Measurements from ENCODE around the gene TPSB2. TPM values are rescaled to one million over a fixed set of nuclear protein-coding genes. Genes with fewer than 3 reads are reported as not detected.

Gene TPSB2
- total RNA-seq, 1 donor from 2014 or later: 215 TPM

DNA sequence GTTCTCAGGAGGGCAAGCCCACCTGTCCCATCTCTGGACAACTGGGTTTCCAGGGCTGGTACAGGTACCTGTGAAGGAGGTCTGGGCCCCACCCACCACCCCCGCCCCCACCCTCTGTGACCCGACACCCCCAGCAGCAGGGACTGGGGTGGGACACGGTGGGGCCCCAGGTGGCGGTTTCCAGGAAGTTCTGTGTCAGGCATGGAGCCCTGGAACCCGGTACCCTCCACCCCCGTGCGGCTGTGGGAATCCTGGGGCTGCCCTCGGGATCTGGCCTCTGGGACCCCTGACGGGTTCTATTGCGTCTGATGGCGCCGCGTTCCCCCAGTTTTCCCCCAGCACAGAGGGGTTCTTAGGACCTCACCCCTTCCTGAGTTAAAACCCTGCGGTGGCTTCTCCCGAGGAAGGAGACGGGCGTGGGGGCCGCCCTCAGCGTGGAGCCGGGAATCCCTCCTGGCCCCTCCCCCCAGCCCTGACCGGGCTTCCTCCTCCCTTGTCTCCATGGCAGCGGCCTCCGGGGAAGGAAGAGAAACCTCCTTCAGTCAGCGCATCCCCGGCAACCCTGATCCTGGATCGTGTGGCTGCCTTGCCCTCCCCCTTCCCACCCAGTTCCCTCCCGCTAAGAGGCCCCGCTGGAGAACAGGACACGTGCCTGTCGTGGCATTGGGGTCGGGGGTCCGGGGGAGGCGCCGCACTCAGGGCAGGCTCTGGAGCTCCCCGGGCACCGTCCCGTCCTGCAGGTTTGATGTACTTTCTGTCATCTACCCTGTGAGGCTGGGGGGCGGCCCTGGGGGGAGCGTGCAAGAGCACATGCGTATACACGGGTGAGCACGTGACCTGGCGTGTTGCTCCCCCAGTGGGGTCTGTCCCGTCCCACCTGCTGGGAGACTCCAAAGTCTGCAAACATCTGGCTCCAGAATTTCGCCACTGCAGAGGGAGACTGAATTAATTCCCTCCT lies 46.8 kb downstream of the TPSB2 start:
- peak; percentile 71 for DNase-seq (ENCODE audit: low spot score)

DNA sequence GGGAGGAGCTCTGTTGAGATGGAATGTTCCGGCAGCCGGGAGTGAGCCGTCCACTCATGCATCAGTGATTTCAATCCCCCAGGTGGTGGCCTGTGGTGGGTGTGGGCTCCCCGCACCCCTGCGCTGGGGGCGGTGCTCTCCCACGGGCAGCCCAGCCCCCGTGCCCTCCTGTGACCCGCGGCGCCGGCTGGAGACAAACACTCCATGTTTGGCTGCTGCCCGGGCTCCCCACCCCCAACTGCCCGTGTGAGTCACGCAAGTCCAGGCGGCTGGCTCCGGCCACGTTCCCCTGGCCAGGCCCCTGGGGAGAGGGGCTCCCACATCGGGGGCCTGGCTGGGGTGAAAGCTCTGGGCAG lies 47.7 kb downstream of the TPSB2 start:
- DNase-seq (ENCODE audit: low spot score): peak; percentile 89

DNA sequence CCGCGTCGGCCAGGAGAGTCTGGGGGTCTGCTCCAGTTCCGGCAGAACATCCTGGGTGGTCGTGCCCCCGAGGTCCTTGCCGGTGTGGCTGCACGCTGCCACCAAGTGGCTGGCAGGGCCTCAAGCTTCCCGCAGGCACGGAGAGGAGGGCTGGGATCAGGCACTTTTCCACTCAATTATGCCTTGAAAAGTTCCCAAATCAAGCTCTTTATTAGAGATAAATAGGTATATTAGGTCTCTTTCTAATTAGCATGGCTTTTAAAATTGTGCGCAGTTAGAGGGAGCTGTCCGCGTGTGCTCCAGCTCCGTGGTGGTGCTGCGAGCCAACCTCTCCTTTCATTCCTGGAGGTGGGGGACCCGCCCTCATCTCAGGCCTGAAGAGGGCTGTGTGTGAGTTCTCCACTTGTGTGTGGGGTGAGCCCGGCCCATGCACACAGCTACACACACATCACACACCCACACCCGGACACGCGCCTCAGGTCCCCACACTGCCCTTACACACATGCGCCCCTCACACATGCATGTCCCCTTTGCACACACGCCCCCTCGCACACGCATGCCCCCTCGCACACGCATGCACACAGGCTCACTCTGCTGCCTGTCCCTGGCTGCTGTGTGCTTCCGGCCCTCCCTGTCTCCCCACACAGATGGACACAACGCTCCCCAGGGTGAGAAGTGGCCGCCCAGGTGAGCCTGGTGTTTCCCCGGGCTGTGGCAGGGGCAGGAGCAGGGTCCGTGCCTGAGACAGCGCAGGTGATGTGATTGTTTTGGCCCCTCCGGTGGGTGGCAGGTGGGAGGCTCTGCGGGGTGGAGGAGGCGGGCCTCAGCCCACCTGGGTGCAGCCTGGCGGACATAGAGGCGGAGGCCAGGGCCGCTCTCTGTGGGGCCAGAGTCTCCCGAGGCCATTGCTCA lies 48.3 kb downstream of the TPSB2 start:
- no peak for DNase-seq (ENCODE audit: low spot score)

DNA sequence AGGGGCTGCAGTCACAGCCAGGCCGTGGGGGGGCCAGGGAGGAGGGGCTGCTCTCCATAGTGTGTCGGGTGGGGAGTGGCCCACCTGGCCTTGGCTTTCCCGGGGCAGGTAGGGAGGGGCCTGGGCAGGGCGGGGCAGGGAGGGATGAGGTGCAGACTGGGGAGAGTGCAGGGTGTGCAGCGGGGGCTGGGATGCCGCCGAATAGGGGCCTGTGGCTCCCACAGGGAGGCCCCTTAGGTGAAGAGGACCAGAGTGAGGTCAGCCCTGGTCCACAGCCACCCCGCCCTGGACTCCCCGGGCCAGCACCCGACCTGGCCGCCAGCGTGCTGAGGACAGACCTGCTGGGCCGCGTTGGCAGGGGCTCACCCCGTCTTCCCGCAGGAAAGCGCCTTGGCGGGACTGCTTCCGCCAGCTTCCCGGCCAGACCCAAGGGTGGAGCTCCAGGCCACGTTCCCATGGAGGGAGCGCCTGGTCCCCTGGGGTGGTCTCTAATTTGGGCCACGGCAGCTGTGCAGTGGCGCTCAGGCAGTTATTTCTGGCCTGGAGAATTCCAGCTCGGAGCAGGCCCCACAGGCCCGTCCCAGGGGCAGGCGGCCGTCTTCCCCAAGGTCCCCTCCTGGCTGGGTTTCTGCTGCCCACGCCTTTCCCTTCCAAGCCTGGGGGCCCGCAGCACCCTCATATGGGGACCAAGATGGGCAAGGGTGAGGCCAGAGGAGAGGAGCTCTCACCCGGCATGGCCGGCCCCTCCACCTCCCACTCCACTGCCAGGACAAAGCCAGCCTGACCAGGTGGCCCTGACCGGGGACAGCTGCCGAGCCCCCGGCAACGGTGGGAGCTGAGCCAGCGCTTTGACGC lies 49.2 kb downstream of the TPSB2 start:
- DNase-seq (ENCODE audit: low spot score): no peak

Other genes starting within 250 kb of the TPSB2 start
- 1.4 TPM for gene SOX8, start 248.4 kb downstream of the TPSB2 start, total RNA-seq
- 5.8 TPM for gene SSTR5, start 157.4 kb downstream of the TPSB2 start, total RNA-seq
- gene C1QTNF8, start 133.9 kb downstream of the TPSB2 start, total RNA-seq: not detected
- gene CACNA1H, start 77.1 kb downstream of the TPSB2 start, total RNA-seq: 133 TPM
- gene TPSG1, start 4.9 kb downstream of the TPSB2 start, total RNA-seq: 1.6 TPM
- 139 TPM for gene TPSAB1, start 10.5 kb upstream of the TPSB2 start, total RNA-seq
- gene TPSD1, start 25.9 kb upstream of the TPSB2 start, total RNA-seq: 0.69 TPM
- gene UBE2I, start 79.5 kb upstream of the TPSB2 start, total RNA-seq: 100 TPM
- 2.6 TPM for gene BAIAP3, start 103.5 kb upstream of the TPSB2 start, total RNA-seq
- gene TSR3, start 121.7 kb upstream of the TPSB2 start, total RNA-seq: 51.2 TPM
- 86.6 TPM for gene GNPTG, start 121.7 kb upstream of the TPSB2 start, total RNA-seq
- 32.6 TPM for gene UNKL, start 184.5 kb upstream of the TPSB2 start, total RNA-seq
- gene UQCC4, start 190.6 kb upstream of the TPSB2 start, total RNA-seq: 8.7 TPM
- gene PERCC1, start 200.9 kb upstream of the TPSB2 start, total RNA-seq: not detected
- gene CCDC154, start 214.4 kb upstream of the TPSB2 start, total RNA-seq: 3.6 TPM
- 111 TPM for gene CLCN7, start 244.8 kb upstream of the TPSB2 start, total RNA-seq